ENCODE data around the gene TARS2.
A peak's percentile ranks its signal among the peaks of the same experiment; 100 is the strongest.

Gene TARS2

DNA sequence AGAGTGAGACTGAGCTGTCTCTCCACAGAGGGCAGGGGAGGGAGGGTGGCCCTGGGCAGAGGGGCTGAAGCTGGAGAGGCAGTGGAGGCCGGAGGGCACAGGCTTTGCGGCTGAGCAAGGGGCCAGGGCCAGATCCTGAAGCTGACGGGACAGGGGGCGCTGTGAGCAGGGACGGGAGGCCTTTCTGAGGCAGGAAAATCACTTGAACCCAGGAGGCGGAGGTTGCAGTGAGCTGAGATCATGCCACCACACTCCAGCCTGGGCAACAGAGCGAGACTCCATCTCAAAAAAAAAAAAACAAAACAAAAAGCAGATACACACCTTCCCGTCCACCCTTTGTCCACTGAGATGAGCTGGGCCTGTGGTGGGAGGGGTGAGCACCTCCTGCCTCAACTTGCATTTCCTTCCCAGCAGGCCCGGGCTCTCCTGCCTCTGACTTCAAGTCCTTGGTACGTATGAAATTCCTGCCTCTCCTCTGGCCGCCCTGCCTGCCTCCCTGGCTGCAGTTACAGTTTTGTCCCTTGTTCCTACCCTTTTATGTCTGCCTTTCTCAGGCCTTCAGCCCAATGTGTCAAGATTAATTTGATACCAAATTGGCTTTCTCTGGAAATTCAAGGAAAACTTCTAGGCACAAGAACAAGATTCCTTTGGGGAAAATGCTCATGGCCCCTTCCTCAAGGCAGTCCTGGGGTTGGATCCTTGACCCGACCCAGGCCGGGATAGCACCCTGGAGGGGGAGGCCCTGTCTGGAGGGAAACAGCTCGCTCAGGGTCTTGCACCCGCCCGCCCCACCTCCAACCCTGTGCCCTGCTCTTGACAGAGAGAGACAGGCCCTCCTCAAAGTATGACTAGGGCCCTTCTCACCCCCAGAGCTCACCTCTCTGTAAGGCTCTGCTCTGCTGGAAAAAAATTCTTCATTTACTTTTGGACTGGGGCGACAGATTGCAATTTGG lies 50.8 kb downstream of the TARS2 start:
- no peak for DNase-seq (ENCODE audit: low spot score)

DNA sequence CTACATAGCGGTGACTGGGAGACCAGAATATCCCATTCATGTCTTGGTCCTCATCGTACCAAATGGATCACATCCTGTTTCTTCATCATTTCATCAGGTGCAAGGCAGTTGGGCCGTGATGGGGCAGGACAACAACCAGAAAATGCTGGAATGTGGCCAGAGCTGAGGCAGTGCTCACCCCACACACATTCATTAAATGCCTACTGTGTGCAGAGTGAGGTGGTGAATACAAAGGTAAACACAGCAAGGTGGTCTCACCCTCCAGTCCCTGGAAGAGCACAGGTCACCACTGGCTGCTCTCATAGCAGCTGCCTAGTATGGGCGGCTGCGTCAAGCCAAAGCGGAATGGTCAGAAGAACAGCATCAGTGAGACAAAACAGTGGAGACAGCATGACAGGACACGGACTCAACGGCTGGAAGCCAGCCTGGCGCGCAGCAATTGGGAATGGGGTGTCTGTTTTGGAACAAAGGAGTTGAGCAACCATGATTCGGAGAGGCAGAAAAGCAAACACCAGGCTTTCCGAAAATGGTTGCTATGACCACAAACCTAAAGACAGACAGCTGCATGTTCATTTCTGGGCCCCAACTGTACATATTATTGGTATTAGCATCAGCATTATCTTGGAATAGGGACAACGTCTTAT lies 56.4 kb downstream of the TARS2 start:
- DNase-seq (ENCODE audit: low spot score) = no peak

DNA sequence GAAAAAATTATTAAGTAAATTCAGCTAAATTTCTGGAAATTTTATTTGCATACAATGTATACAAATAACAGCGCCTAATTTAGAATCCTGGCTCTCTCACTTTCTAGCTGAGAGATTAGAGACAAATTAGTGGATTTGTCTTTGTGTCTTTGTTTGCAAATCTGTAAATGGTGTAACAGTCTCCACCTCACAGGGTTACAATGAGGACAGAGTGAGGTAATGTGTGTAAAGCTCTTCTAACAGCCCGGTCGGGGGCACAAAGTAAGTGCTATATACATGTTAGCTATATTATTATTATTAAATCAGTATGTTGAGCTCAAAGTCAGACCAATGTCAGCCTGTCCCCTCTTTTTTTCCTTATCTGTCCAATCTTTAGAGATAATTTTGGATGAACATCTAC lies 57.0 kb downstream of the TARS2 start:
- DNase-seq (ENCODE audit: low spot score) = no peak

- DNase-seq (ENCODE audit: low spot score) = no peak
Measured at GRCh38 chr1:150545486-150546032, 58.3 kb downstream of the TARS2 start.

DNA sequence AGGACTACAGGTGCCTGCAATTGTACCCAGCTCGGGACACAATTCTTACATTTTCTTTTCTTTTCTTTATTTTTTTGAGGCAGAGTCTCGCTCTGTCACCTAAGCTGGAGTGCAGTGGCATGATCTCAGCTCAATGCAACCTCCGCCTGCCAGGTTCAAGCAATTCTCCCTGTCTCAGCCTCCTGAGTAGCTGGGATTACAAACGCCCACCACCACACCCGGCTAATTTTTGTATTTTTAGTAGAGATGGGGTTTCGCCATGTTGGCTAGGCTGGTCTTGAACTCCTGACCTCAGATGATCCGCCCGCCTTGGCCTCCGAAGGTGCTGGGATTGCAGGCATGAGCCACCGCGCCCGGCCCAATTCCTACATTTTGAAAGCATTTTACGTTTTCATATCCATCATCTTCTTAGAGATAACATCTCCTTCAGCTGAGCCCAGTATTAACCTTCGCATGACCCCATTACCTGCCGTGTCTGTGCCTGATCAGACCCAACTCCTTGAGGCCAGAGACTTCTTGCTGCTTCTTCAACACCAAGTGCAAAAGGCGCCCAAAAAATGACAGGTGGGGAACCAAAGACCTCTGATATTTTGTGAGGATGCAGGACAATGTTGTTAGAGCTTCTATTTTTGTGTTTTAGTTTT lies 59.2 kb downstream of the TARS2 start:
- DNase-seq (ENCODE audit: low spot score) = no peak

DNA sequence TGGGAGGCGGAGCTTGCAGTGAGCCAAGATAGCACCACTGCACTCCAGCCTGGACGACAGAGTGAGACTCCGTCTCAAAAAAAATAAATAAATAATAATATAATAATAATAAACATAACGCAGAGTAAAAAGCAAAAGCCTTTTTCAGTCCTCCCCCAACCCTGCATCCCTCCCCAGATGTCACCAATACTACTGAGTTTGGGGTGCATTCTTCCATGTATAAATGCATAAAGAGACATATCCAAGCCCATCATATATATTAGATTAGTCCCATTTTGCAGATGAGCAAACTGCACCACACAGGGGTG lies 61.1 kb downstream of the TARS2 start:
- no peak for DNase-seq (ENCODE audit: low spot score)

DNA sequence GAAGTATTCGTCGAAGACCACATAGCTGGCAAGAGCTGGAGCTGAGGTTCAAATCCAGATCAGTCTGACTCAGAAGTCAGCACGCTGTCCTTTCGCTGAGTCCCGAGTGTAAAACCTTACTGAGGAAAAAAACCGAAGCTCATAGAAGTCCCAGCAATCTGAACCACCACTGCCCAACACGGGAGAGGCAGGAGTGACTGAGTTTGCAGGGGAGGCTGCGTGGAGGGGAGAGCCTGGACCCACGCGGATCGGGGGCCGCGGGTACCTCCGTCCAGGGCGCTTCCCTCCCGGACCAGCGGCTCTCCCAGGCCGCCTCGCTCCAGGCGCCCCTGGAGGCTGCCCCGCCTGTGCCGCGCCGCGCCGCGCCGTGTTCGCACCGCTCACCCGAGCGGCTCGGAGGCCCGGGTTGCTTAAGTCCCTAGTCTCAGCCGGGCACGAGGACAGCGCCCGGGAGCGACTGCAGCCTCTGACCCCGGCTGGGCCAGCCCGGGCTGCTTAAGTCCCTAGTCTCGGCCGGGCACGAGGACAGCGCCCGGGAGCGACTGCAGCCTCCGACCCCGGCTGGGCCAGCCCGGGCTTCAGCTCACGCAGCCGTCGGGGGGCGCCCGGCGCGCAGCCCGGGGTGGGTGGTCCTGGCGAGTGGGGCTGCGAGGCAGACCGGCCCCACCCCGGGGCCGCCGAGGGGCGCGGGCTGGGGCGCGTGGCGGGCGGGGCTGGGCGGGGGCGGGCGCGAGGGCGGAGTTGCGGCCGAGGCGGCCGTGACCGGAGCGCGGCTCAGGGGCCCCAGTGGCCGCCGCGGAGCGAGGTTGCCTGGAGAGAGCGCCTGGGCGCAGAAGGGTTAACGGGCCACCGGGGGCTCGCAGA lies 61.6 kb downstream of the TARS2 start, which contains the start of gene ADAMTSL4:
TSS of gene ADAMTSL4 (plus strand) at position 777 of the 864 bp plus-strand sequence. CDS start 2,881 bp downstream, outside the sequence.
- DNase-seq (ENCODE audit: low spot score) = no peak

- no peak for DNase-seq (ENCODE audit: low spot score)
Measured at GRCh38 chr1:150549496-150550221, 62.4 kb downstream of the TARS2 start.

- DNase-seq (ENCODE audit: low spot score) = no peak
Measured at GRCh38 chr1:150550222-150551050, 63.2 kb downstream of the TARS2 start.

DNA sequence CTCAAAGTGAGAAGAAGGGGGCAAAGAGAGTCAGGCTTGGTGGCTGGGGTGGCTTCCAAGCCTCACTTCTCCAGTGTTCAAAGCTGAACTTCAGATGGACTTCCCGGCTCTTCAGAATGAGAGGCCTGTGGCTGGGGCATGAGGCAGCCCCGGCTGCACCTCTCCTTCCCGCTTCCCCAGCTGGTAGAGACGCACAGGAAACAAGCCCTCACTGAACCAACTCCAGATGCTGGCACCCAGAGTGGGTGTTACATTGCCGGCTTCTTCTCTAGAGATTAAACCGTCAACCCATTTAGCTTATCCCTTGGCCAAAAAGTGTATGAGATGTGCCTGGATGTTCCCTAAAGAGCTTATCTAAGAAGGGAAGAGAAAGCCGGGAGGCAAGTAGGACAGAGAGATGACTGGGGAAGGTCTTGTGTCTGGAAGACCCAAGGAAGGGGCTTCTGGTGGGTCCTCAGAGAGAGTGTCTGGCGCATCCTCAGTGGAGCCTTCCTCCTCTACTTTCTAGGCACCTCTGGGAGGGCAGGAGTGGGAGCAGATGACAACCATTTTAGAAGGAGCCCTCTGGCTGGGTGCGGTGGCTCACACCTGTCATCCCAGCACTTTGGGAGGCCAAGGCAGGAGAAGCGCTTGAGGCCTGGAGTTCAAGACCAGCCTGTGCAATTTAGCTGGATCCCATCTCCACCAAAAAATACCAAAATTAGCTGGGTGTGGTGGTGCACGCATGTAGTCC lies 64.0 kb downstream of the TARS2 start:
- no peak for DNase-seq (ENCODE audit: low spot score)

DNA sequence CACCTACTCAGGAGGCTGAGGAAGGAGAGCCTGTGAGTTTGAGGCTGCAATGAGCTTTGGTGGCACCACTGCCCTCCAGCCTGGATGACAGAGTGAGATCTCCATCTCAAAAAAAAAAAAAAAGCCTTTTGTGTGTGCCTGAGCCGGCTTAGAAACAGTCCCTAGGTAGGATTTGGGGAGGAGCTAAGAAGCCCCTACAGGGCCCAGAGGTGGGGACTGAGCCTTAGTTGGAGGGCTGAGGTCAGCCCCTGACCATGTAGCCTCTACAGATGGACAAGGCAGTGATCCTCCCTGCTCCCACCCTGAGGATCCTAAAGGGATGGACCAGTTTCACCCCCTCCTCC lies 64.5 kb downstream of the TARS2 start:
- no peak for DNase-seq (ENCODE audit: low spot score)

DNA sequence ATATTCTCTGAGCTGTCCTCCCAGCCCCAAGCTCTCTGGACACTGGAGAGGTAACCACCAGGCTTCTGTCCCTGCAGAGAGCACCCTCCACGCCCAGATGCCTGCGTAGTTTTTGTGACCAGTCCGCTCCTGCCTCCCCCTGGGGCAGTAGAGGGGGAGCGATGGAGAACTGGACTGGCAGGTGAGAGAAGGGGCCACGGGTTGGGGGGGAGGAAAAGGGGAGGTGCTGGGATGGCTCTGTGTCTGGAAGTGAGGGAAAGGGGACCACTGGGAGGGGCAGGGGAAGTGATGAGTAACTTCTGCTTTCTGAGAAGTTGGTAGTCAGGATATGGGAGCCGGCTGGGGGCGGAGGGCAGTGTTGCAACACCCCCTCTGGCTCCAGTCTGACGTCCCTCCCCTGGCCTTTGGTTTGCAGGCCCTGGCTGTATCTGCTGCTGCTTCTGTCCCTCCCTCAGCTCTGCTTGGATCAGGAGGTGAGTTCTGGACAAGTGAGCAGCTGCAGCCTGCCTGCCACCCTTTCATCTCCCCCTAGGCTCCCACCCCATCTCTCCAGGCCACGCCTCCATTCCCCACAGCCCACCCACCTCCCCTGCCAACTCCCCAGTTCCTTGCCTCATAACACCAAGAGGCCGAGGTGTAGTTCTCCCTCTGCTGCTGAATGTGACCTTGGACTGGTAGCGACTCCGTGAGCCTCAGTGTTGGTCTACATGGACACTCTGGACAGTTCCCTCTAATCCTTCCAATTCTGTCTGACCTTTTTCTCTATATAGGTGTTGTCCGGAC lies 65.1 kb downstream of the TARS2 start:
- peak; percentile 50 for DNase-seq (ENCODE audit: low spot score)

DNA sequence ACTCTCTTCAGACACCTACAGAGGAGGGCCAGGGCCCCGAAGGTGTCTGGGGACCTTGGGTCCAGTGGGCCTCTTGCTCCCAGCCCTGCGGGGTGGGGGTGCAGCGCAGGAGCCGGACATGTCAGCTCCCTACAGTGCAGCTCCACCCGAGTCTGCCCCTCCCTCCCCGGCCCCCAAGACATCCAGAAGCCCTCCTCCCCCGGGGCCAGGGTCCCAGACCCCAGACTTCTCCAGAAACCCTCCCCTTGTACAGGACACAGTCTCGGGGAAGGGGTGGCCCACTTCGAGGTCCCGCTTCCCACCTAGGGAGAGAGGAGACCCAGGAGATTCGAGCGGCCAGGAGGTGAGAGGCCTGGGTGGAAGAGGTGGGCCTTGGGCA lies 65.7 kb downstream of the TARS2 start:
- no peak for DNase-seq (ENCODE audit: low spot score)

GRCh38 chr1:150553392-150554085 lies 66.3 kb downstream of the TARS2 start:
- DNase-seq (ENCODE audit: low spot score) = no peak

GRCh38 chr1:150554086-150554452 lies 66.8 kb downstream of the TARS2 start:
- DNase-seq (ENCODE audit: low spot score) = no peak

GRCh38 chr1:150555198-150555970 lies 68.2 kb downstream of the TARS2 start:
- DNase-seq (ENCODE audit: low spot score) = no peak
